ENCODE measurements around the gene GPR15.

GPR15 gene

GRCh38 chr3:98564282-98565005 lies 32.7 kb downstream of the GPR15 start:
- Histone ChIP-seq H3K79me1 (ENCODE audit: low read depth, low read length) (no peaks in the 10 kb centered on the region), H3K27me3 (ENCODE audit: control insufficient read depth in 3 of 3, insufficient read depth in 3 of 3, low read depth in 1 of 3, low read length in 3 of 3) (no peaks in the 10 kb centered on the region), H2AFZ (ENCODE audit: low read length) (no peak overlapping the region), H3K36me3 (replicated peaks in 1 of 2; ENCODE audit: control insufficient read depth in 2 of 2, insufficient read depth in 2 of 2, low read length in 2 of 2) (no peaks in the 10 kb centered on the region), H2BK12ac (ENCODE audit: low read length) (no peak overlapping the region), H3K18ac (ENCODE audit: low read length) (no peak overlapping the region), H4K8ac (ENCODE audit: low read depth, low read length) (no peak overlapping the region), H3K4me3 (ENCODE audit: low read length in 2 of 2) (no peak overlapping the region), H3K4me2 (ENCODE audit: insufficient read depth, low read length, poor library complexity, severe bottlenecking) (no peak overlapping the region), H3K27ac (replicated peaks; ENCODE audit: low read length) (no peak overlapping the region), H3K4ac (ENCODE audit: low read length) (no peak overlapping the region), H3K9ac (ENCODE audit: low read depth, low read length, poor library complexity) (no peak overlapping the region), H2BK5ac (ENCODE audit: low read length) (no peak overlapping the region), H3K23ac (ENCODE audit: low read depth, low read length, poor library complexity) (no peak overlapping the region), H3K4me1 (ENCODE audit: control insufficient read depth in 2 of 2, insufficient read depth in 1 of 2, low read depth in 1 of 2, low read length in 2 of 2) (no peaks in the 10 kb centered on the region), H2BK15ac (ENCODE audit: low read length) (no peak overlapping the region), H3K14ac (ENCODE audit: low read length) (no peak overlapping the region), H4K91ac (ENCODE audit: low read depth, low read length, poor library complexity) (no peak overlapping the region), H2AK5ac (ENCODE audit: low read depth, low read length) (no peak overlapping the region), H3K9me3 (replicated peaks in 1 of 2; ENCODE audit: control insufficient read depth in 2 of 2, insufficient read depth in 1 of 2, low read depth in 1 of 2, low read length in 2 of 2) (no peaks in the 10 kb centered on the region), H2BK120ac (ENCODE audit: low read depth, low read length) (no peak overlapping the region)
- no peak for DNase-seq (ENCODE audit: low spot score)
- WGBS, 2 donors (ENCODE audit: extremely low coverage in 2 of 2, insufficient read length in 2 of 2, insufficient replicate concordance in 1 of 2), result no CpG with 5 or more reads among the region's 7 CpGs

- Histone ChIP-seq H3K23ac (ENCODE audit: low read depth, low read length, poor library complexity) (no peak overlapping the region), H2BK15ac (ENCODE audit: low read length) (no peak overlapping the region), H3K4me3 (ENCODE audit: low read length in 2 of 2) (no peak overlapping the region), H3K18ac (ENCODE audit: low read length) (no peak overlapping the region), H3K27ac (replicated peaks; ENCODE audit: low read length) (no peak overlapping the region), H4K8ac (ENCODE audit: low read depth, low read length) (no peak overlapping the region), H3K9me3 (replicated peaks in 1 of 2; ENCODE audit: control insufficient read depth in 2 of 2, insufficient read depth in 1 of 2, low read depth in 1 of 2, low read length in 2 of 2) (no peaks in the 10 kb centered on the region), H3K14ac (ENCODE audit: low read length) (no peak overlapping the region), H2BK12ac (ENCODE audit: low read length) (no peak overlapping the region), H3K79me1 (ENCODE audit: low read depth, low read length) (no peaks in the 10 kb centered on the region), H3K36me3 (replicated peaks in 1 of 2; ENCODE audit: control insufficient read depth in 2 of 2, insufficient read depth in 2 of 2, low read length in 2 of 2) (no peaks in the 10 kb centered on the region), H3K4ac (ENCODE audit: low read length) (no peak overlapping the region), H2AFZ (ENCODE audit: low read length) (no peak overlapping the region), H2AK5ac (ENCODE audit: low read depth, low read length) (no peak overlapping the region), H3K9ac (ENCODE audit: low read depth, low read length, poor library complexity) (no peak overlapping the region), H3K27me3 (ENCODE audit: control insufficient read depth in 3 of 3, insufficient read depth in 3 of 3, low read depth in 1 of 3, low read length in 3 of 3) (no peaks in the 10 kb centered on the region), H4K91ac (ENCODE audit: low read depth, low read length, poor library complexity) (no peak overlapping the region), H3K4me1 (ENCODE audit: control insufficient read depth in 2 of 2, insufficient read depth in 1 of 2, low read depth in 1 of 2, low read length in 2 of 2) (no peaks in the 10 kb centered on the region), H2BK120ac (ENCODE audit: low read depth, low read length) (no peak overlapping the region), H3K4me2 (ENCODE audit: insufficient read depth, low read length, poor library complexity, severe bottlenecking) (no peak overlapping the region), H2BK5ac (ENCODE audit: low read length) (no peak overlapping the region)
- WGBS, 2 donors (ENCODE audit: extremely low coverage in 2 of 2, insufficient read length in 2 of 2, insufficient replicate concordance in 1 of 2), result no CpG with 5 or more reads among the region's 3 CpGs
- no peak for DNase-seq (ENCODE audit: low spot score)
Observed at GRCh38 chr3:98565237-98565643, 33.5 kb downstream of the GPR15 start.

DNA sequence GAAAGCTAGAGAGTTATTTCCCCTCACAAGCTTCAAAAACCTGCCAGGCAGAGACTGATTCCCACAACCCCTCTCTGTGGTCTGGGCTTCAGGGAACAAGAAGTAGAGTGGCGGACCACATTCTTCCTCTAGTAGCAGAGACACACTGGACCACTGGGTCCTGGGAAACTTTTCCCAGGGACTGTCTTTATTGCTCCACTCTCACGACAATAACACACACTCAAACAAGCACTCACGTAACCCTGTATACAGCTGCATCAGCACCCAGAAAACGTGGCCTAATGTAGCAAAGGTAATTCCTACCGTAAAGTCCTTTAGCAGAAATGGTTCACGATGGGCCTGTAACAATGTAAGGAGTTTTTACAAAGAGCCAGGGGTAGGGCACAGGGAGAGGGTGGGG lies 34.1 kb downstream of the GPR15 start:
- no peaks in the 10 kb centered on the region for H3K79me1 ChIP-seq (ENCODE audit: low read depth, low read length)
- H3K4me3 ChIP-seq (ENCODE audit: low read length in 2 of 2), result no peak overlapping the region
- no peaks in the 10 kb centered on the region for H3K36me3 ChIP-seq (replicated peaks in 1 of 2; ENCODE audit: control insufficient read depth in 2 of 2, insufficient read depth in 2 of 2, low read length in 2 of 2)
- no peak overlapping the region for H2BK120ac ChIP-seq (ENCODE audit: low read depth, low read length)
- WGBS, 2 donors (ENCODE audit: extremely low coverage in 2 of 2, insufficient read length in 2 of 2, insufficient replicate concordance in 1 of 2), result no CpG with 5 or more reads among the region's 6 CpGs
- H3K27ac ChIP-seq (replicated peaks; ENCODE audit: low read length), result no peak overlapping the region
- no peak overlapping the region for H3K23ac ChIP-seq (ENCODE audit: low read depth, low read length, poor library complexity)
- no peak overlapping the region for H4K91ac ChIP-seq (ENCODE audit: low read depth, low read length, poor library complexity)
- H2AFZ ChIP-seq (ENCODE audit: low read length), result no peak overlapping the region
- H2AK5ac ChIP-seq (ENCODE audit: low read depth, low read length), result no peak overlapping the region
- H4K8ac ChIP-seq (ENCODE audit: low read depth, low read length), result no peak overlapping the region
- H3K4me2 ChIP-seq (ENCODE audit: insufficient read depth, low read length, poor library complexity, severe bottlenecking), result no peak overlapping the region
- H2BK15ac ChIP-seq (ENCODE audit: low read length), result no peak overlapping the region
- no peaks in the 10 kb centered on the region for H3K4me1 ChIP-seq (ENCODE audit: control insufficient read depth in 2 of 2, insufficient read depth in 1 of 2, low read depth in 1 of 2, low read length in 2 of 2)
- H3K9ac ChIP-seq (ENCODE audit: low read depth, low read length, poor library complexity), result no peak overlapping the region
- H2BK12ac ChIP-seq (ENCODE audit: low read length), result no peak overlapping the region
- H3K4ac ChIP-seq (ENCODE audit: low read length), result no peak overlapping the region
- no peak overlapping the region for H2BK5ac ChIP-seq (ENCODE audit: low read length)
- H3K18ac ChIP-seq (ENCODE audit: low read length), result no peak overlapping the region
- no peaks in the 10 kb centered on the region for H3K27me3 ChIP-seq (ENCODE audit: control insufficient read depth in 3 of 3, insufficient read depth in 3 of 3, low read depth in 1 of 3, low read length in 3 of 3)
- H3K9me3 ChIP-seq (replicated peaks in 1 of 2; ENCODE audit: control insufficient read depth in 2 of 2, insufficient read depth in 1 of 2, low read depth in 1 of 2, low read length in 2 of 2), result no peaks in the 10 kb centered on the region
- DNase-seq (ENCODE audit: low spot score), result no peak
- H3K14ac ChIP-seq (ENCODE audit: low read length), result no peak overlapping the region

DNA sequence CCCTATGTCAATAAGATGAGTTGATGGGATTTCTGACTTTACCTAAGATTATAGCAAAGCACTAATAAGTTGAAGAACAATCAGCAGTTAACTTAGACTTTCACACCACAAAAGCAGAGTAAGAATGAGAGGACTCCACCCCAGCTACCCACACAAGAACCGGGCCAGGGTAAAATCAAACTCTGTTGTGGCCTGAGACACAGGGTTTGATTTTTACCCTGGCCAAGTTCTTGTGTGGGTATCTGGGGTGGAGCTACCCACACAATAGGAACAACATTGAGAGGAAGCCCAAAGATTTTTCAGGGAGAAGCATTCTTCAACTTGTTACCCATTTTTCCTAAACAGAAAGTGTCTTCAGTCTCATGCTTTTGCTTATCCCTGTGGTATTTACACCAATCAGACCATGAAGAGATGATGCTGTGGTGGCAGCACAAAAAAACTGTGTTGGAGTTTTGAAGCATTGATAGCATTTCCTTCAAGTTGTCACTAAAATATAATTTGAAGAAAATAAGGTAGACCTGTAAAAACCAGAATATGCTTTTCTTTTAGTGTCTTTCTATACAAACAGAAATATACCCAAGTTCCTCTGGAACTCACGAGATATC lies 36.0 kb downstream of the GPR15 start:
- H3K14ac ChIP-seq (ENCODE audit: low read length), result no peak overlapping the region
- no peaks in the 10 kb centered on the region for H3K36me3 ChIP-seq (replicated peaks in 1 of 2; ENCODE audit: control insufficient read depth in 2 of 2, insufficient read depth in 2 of 2, low read length in 2 of 2)
- H2BK120ac ChIP-seq (ENCODE audit: low read depth, low read length), result no peak overlapping the region
- no peak overlapping the region for H2BK5ac ChIP-seq (ENCODE audit: low read length)
- no peak overlapping the region for H2BK12ac ChIP-seq (ENCODE audit: low read length)
- H3K79me1 ChIP-seq (ENCODE audit: low read depth, low read length), result no peaks in the 10 kb centered on the region
- no peaks in the 10 kb centered on the region for H3K27me3 ChIP-seq (ENCODE audit: control insufficient read depth in 3 of 3, insufficient read depth in 3 of 3, low read depth in 1 of 3, low read length in 3 of 3)
- H2AFZ ChIP-seq (ENCODE audit: low read length), result no peak overlapping the region
- H2AK5ac ChIP-seq (ENCODE audit: low read depth, low read length), result no peak overlapping the region
- H3K4ac ChIP-seq (ENCODE audit: low read length), result no peak overlapping the region
- no peaks in the 10 kb centered on the region for H3K4me1 ChIP-seq (ENCODE audit: control insufficient read depth in 2 of 2, insufficient read depth in 1 of 2, low read depth in 1 of 2, low read length in 2 of 2)
- H4K8ac ChIP-seq (ENCODE audit: low read depth, low read length), result no peak overlapping the region
- H3K4me2 ChIP-seq (ENCODE audit: insufficient read depth, low read length, poor library complexity, severe bottlenecking), result no peak overlapping the region
- H3K9ac ChIP-seq (ENCODE audit: low read depth, low read length, poor library complexity), result no peak overlapping the region
- H3K9me3 ChIP-seq (replicated peaks in 1 of 2; ENCODE audit: control insufficient read depth in 2 of 2, insufficient read depth in 1 of 2, low read depth in 1 of 2, low read length in 2 of 2), result no peaks in the 10 kb centered on the region
- H3K18ac ChIP-seq (ENCODE audit: low read length), result no peak overlapping the region
- no CpG with 5 or more reads among the region's 2 CpGs for WGBS, 2 donors (ENCODE audit: extremely low coverage in 2 of 2, insufficient read length in 2 of 2, insufficient replicate concordance in 1 of 2)
- no peak overlapping the region for H3K27ac ChIP-seq (replicated peaks; ENCODE audit: low read length)
- no peak overlapping the region for H3K23ac ChIP-seq (ENCODE audit: low read depth, low read length, poor library complexity)
- H2BK15ac ChIP-seq (ENCODE audit: low read length), result no peak overlapping the region
- H4K91ac ChIP-seq (ENCODE audit: low read depth, low read length, poor library complexity), result no peak overlapping the region
- H3K4me3 ChIP-seq (ENCODE audit: low read length in 2 of 2), result no peak overlapping the region
- DNase-seq (ENCODE audit: low spot score), result no peak

All from neuronal stem cell (in vitro differentiated cells).